NB4 (cell line): Measurements from ENCODE around the gene CAMP.

Experiments used
- POLR2A ChIP-seq: IDR thresholded peaks from 2 replicates; pipeline ENCODE4 v1.6.1; 2011; ENCODE audit warnings: mild to moderate bottlenecking; ENCODE audit not compliant: insufficient read length; ENCODE audit errors: extremely low read depth
- TF ChIP-seq, protein P1 (sequence below): IDR thresholded peaks from one replicate; pipeline ENCODE4 v1.5.1; 2012; ENCODE audit warnings: low read depth, low read length

DNA sequence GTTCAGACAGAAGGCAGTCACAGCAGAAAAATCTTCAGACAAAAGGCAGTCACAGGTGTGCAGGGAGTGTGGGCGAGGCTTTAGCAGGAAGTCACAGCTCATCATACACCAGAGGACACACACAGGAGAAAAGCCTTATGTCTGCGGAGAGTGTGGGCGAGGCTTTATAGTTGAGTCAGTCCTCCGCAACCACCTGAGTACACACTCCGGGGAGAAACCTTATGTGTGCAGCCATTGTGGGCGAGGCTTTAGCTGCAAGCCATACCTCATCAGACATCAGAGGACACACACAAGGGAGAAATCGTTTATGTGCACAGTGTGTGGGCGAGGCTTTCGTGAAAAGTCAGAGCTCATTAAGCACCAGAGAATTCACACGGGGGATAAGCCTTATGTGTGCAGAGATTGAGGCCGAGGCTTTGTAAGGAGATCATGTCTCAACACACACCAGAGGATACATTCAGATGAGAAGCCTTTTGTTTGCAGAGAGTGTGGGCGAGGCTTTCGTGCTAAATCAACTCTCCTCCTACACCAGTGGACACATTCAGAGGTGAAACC lies 45.2 kb downstream of the CAMP start:
- TF ChIP-seq, protein P1, sequence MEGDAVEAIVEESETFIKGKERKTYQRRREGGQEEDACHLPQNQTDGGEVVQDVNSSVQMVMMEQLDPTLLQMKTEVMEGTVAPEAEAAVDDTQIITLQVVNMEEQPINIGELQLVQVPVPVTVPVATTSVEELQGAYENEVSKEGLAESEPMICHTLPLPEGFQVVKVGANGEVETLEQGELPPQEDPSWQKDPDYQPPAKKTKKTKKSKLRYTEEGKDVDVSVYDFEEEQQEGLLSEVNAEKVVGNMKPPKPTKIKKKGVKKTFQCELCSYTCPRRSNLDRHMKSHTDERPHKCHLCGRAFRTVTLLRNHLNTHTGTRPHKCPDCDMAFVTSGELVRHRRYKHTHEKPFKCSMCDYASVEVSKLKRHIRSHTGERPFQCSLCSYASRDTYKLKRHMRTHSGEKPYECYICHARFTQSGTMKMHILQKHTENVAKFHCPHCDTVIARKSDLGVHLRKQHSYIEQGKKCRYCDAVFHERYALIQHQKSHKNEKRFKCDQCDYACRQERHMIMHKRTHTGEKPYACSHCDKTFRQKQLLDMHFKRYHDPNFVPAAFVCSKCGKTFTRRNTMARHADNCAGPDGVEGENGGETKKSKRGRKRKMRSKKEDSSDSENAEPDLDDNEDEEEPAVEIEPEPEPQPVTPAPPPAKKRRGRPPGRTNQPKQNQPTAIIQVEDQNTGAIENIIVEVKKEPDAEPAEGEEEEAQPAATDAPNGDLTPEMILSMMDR = no peak
- no peak for TF ChIP-seq POLR2A
